Hematopoietic multipotent progenitor cell (in vitro differentiated cells): Measurements from ENCODE around the gene REPIN1. TPM values are rescaled to one million over a fixed set of nuclear protein-coding genes. Genes with fewer than 3 reads are reported as not detected.
A peak's percentile ranks its signal among the peaks of the same experiment; 100 is the strongest.

Source experiments
- DNase-seq, 3 donors: peaks; one replicate each; pipeline ENCODE4 v3.0.0-alpha.2; 2011 to 2015; ENCODE audit warnings: low read depth in 2 of 3, low spot score in 2 of 3
- total RNA-seq: library from RNA; depleted of rRNA; stranded (reverse); fragments of >200 nt; gene quantifications from one replicate; pipeline ENCODE4 v1.2.3, GENCODE V29; 2012

The REPIN1 gene
- total RNA-seq, 1 donor, result 163 TPM

DNA sequence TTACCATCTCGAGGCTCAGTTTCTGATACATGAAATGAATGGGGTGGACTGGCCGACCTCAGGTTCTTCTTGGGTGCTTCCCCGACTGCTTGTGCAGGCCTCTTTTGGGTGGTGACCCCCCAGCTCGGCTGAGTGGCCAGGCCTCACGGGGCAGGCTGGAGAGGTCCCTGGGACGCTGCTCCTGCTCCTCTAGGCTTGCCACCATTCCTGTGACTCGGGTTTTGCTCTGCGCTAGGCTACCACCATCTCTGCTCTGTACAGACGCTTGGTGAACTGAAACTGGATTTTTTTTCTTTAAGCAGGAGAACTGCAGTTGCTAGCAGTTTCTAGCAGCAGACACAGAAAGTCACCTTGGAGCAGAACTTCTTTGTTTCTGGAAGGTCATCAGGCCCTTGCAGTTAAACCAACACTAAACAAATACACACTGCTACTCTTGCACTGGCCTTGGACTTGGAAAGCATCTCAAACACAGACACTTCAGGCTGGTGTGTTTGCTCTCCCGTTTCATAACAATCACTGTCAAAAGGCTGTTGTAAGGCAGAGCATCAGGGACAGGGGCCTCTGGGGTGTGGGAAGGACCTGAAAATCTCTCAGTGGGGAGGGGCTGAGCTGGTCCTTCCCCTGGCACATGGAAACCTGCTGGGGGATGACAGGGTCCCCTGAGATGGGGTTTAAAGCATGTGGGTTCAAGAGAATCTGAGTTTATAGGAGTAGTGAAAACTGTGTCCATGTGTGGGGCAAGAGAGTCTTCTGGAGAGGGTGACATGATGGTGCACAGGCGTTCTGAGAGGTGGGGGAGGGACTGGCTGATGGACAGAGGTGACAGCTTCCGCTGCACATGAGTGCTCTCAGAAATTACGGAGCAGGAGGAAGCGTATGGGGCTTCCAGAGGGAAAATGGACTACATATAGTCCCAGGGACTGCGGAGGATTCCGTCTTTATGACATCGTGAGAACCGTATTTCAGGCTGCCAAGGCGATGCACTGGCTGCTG lies 46.8 kb downstream of the REPIN1 start:
- no peak for DNase-seq

DNA sequence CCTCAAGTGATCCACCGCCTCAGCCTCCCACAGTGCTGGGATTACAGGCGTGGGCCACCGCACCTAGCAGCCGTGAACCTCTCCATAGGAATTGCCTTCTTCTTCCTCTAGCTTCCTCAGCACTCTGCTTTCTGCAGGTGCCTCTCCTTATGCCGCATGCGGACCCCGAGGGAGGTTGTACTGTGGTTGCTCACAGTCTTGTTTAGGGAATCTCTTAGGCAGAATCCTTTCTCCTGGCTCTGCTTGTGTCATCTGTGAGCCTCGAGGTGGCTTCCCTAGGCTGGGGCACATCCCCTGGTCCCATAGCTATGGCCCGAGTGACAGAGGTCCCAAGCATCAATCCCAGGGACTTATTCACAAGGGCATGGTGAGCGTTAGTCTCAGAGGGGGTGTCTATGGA lies 48.6 kb downstream of the REPIN1 start:
- no peak for DNase-seq

DNA sequence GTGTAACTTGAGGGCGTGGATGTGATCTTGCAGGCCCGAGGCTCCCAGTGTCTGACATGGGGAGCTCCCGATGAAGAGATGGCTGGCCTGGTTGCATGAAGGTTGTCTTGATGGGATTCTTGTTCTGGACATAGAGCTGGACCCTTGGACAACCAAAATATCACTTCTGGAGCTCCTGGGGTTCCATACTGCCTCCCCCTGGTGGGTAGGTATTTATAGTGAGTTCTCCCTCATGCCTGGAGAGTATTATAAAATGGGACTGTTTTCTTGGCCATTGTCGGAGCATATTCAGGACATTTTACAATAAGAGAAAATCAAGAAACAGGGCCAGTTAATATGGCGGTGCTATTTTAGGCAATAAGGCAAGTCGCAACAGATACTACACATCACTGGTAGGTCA lies 49.2 kb downstream of the REPIN1 start:
- DNase-seq, result no peak

DNA sequence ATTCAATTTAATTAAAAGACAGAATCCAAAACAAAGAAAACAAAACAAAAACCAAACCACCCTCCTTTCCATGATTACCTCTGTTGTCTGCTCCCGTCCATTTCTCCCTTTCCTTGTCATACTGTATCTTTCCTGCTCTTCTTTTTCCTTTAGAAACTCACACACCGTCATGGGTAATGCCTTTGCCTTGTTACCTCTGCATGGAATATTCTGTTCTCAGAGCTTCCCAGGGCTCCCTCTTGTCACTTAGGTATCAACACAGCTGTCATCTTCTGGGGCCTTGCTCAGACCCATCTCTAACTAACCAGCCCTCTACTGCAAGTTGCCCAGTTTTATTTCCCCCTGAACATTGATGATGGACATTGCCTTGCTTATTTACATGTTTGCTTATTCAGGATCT lies 51.6 kb downstream of the REPIN1 start:
- DNase-seq, result no peak

DNA sequence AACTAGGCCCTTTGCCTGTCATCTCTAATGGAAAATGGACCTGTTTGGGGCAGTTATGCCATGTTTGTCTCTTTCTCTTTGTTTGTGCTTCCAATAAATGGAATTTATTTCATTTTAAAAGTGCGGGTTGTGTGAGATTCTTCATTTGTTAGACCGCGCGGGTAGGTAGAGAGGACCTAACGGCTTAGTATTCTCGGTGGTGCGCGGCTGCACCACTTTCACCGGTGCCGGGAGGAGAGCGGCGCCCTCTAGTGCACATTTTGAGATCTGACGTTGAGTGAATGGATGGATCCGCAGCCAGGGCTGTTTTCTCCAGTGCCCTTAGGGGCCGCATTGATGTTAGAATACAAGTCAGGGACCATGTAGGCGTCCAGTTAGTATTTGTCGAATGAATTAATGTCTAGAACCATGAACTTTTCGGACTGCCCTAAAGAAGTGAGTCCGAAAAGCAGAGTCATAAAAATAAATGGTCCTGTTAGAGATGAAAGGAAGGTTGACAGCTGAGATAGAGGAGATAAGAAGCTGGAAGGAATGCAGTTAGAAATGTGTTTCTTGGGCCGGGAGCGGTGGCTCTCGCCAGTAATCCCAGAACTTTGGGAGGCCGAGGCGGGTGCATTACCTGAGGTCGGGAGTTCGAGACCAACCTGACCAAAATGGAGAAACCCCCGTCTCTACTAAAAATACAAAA lies 52.5 kb downstream of the REPIN1 start:
- peak; percentile 75 to 87 (median 82) for DNase-seq

DNA sequence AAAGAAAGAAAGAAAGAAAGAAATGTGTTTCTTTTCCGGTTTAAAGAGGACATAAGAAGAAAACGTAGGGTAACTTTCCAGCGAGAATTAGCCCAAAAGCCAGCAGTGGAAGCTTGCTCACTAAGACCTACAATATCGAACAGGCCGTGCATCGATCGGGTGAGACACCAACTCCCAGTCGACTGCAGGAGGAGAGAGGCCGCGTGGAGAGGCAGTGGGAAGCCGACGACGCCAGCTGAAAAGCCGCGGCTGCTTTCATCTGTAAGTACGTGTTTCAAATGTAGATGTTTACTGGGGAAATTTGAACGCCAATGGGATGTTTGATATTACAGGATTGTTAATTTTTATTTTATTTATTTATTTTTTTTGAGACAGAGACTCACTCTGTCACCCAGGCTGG lies 53.2 kb downstream of the REPIN1 start:
- no peak for DNase-seq

Other genes starting within 250 kb of the REPIN1 start
- 46.6 TPM for gene LRRC61, start 45.5 kb upstream of the REPIN1 start, total RNA-seq
- gene ACTR3C, start 45.3 kb upstream of the REPIN1 start, total RNA-seq, result 26.4 TPM
- gene RARRES2, start 27.2 kb upstream of the REPIN1 start, total RNA-seq, result 2.4 TPM
- 10.2 TPM for gene ZNF775, start 10.5 kb downstream of the REPIN1 start, total RNA-seq
- 4.8 TPM for gene GIMAP8, start 81.8 kb downstream of the REPIN1 start, total RNA-seq
- gene GIMAP7, start 146.1 kb downstream of the REPIN1 start, total RNA-seq, result 16.7 TPM
- 1.3 TPM for gene GIMAP4, start 198.6 kb downstream of the REPIN1 start, total RNA-seq